NCI-H774 (cell line): ENCODE measurements around the gene SSH3.
"Not testable (repeated sequence)": the region's sequence is repeated elsewhere in the genome, so short reads cannot be mapped to it uniquely, and the experiment has no call there.

Experiments used
- DNase-seq: peaks from one replicate; lab custom pipeline; 2025; lab: John Stamatoyannopoulos, UW

Gene SSH3

DNA sequence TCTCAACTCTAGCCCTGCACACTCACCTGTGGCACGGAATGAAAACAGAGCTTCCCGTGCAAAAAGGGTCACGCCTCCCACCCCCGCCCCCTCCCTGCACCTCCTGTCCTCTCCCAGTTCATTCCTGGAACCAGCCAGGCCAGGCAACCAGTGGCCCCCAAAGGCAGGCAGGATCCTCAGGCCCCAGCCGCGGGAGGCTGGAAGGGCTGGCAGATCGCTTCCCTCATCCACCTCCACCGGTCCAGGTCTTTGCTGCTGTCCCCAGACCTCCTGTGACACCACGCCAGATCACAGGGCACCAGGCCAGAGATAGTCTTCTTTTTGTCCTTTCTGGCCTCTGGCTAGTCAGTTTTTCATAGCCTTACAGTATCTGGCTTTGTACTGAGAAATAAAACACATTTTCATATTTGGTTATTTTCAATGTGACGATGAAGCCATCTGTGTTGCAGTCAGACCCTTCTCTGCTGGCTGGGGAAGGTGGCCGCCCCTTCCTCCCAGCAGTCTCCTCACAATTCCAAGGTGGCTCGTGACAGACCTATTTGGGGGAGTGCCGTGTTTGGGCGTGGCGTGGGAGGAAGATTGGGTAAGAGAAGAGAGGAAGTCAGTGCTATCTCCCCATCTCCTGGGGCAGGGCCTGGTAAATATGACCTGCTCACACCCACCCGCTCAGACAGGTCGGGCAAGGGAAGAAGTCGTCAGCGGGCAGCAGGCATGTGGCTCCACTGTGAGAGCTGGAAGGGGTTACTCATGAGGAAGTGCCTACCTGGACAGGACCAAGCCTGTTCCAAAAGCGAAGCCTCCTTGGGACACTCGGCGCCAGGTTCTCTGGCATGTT lies 9.1 kb downstream of the SSH3 start:
- DNase-seq, result no peak

DNA sequence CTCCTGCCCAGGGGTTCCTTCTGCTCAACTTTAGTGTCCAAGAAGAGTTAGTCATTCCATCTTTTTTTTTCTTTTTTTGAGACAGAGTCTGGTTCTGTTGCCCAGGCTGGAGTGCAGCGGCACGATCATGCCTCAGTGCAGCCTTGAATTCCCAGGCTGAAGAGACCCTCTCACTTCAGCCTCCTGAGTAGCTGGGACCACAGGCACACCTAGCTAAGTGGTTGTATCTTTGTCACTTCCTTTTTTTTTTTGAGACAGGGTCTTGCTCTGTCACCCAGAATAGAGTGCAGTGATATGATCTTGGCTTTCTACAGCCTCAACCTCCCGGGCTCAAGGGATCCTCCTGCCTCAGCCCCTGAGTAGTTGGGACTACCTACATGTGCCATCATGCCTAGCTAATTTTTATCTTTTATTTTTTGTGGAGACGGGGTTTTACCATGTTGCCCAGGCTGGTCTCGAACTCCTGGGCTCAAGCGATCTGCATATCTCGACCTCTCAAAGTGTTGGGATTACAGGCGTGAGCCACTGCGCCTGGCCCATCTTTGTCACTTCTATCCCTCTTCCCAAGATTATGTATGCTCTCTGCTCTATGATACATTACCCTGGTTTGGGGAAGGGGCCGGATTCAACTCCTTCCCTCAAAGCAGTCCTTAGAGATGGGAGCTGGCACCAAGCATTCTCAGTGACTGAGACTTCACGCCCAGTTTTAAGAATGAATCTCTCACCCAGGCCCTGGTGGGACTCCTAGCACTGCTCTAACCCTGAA lies 10.0 kb downstream of the SSH3 start:
- DNase-seq, result no peak

- DNase-seq, result no peak
These were observed 10.9 kb downstream of the SSH3 start for GRCh38 chr11:67314218-67314617.

- DNase-seq, result no peak
These were observed 12.1 kb downstream of the SSH3 start for GRCh38 chr11:67315325-67315909.

- no peak for DNase-seq
These were observed 13.5 kb downstream of the SSH3 start for GRCh38 chr11:67316882-67317204.

- DNase-seq, result peak; percentile 97
These were observed 14.0 kb downstream of the SSH3 start for GRCh38 chr11:67317205-67317887.

DNA sequence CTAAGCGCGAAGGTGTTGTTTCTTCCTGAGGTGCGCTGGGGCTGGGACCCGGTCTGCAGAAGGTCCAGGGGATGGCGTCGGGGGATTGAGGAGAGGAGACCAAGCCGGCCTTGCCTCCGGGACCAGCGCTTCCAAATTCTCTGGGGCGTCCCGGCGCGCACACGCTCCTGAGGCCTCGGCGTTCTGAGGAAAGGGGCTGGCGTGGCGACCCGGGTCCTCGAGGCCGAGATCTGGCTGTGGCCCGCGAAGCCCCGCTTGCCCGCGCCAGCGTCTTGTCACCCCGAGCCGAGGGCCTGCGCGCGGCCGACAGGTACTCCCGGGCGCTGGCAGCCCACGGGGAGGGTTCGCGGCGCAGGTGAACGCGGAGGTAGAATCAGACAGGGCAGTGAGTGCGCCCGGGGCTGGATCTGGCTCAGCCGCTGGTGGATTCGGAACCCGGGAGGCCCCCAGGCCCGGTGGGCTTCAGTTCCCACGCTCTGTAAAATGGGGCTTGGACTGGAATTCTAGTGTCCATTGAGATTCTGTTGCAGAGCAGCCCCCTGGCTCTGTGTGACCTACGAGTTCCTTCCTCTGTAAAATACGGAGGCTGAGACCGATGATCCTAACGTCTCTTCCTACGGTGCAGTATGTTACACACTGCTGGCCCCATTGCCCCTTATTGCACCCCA lies 14.7 kb downstream of the SSH3 start:
- peak; percentile 30 for DNase-seq

DNA sequence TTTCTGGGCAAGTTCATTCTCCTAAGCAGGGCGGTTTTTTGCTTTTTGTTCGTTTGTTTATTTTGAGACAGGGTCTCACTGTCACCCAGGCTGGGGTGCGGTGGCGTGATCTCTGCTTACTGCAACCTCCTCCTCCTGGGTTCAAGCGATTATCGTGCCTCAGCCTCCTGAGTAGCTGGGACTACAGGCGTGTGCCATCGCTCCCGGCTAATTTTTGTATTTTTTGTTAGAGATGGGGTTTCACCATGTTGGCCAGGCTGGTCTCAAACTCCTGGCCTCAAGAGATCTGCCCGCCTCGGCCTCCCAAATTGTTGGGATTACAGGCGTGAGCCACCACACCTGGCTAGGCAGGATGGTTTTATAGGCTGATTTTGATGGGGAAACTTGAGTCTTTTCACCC lies 15.5 kb downstream of the SSH3 start:
- not testable (repeated sequence) for DNase-seq

DNA sequence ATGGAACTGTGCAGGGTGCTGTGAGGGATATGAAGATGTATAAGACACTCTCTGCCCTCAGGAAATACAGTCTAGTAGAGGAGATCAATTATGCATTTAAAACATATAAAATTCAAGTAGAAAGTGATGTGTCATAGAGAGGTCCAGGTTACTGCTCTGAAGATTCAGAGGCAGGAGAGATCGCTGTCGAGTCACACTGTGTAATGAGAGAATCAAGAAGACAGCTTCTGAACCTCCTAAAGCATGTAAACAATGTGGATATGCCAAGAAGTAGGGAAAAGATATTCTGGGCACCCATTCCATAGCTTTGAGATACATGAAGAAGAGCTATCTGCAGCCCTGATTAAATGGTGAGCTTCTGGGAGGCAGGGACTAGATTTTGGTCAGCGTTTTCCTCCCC lies 16.7 kb downstream of the SSH3 start:
- no peak for DNase-seq

GRCh38 chr11:67320691-67321090 lies 17.4 kb downstream of the SSH3 start:
- no peak for DNase-seq

- no peak for DNase-seq
These were observed 18.1 kb downstream of the SSH3 start for GRCh38 chr11:67321313-67321871.

DNA sequence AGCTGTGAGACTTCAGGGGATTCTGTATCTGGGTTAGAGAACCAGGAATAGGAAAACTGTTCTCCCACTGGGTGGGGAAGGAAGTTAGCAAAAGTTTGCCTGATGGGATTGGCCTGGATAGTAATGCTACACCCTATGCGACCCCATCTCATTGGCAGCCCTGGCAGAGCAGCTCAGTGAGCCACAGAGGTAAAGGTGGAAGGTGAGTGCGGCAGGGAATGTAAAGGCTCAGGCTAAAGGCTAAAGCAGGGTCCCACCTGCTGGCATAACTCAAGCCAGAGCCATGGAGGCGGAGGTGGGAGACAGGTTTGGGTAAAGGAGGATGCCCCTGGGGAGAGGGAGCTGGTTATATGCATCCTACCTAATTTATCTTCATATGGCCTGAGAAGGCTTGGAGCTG lies 18.7 kb downstream of the SSH3 start:
- no peak for DNase-seq

- no peak for DNase-seq
These were observed 20.2 kb downstream of the SSH3 start for GRCh38 chr11:67323526-67323925.

- no peak for DNase-seq
These were observed 28.9 kb downstream of the SSH3 start for GRCh38 chr11:67332081-67332691.

GRCh38 chr11:67337257-67337656 lies 33.9 kb downstream of the SSH3 start:
- DNase-seq, result no peak

- no peak for DNase-seq
These were observed 40.9 kb downstream of the SSH3 start for GRCh38 chr11:67344264-67344663.

GRCh38 chr11:67345247-67345919 lies 42.1 kb downstream of the SSH3 start:
- no peak for DNase-seq

- DNase-seq, result peak; percentile 19
These were observed 42.8 kb downstream of the SSH3 start for GRCh38 chr11:67345920-67346819.

DNA sequence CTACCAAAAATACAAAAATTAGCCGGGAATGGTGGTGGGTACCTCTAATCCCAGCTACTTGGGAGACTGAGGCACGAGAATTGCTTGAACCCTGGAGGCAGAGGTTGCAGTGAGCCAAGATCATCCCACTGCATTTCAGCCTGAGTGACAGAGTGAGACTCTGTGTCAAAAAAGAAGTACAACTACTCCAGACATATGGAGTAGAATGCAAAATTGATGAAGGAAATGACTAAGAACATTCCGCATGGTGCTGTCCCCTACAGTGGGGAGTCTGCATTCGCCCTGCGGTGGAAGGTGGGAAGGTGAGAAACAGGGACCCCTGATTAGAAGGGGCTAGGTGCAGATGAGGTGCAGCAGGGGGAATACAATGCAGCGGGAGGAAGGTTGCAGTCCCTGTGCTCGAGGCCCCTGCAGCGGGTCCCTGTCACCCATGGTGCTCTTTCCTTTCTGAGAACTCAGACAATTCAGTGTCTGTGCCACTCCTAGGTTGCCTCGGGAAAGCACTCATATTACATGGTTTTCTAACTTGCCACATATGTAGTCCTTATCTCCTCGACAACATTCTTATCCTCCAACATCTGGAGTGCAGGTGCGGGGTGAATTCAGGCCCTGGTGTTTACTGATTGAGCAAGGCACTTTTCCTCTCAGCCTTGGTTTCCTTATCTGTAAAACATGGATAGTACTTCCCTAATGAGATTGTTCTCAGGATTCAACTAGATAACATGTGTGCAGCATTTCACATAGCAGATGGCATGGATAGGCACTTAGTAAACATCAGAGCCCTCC lies 44.8 kb downstream of the SSH3 start:
- no peak for DNase-seq
